Heart left ventricle (tissue), 13 donors: ENCODE data around the gene PDE6D.

Experiments used
- POLR2A ChIP-seq, 2 donors: fragments of 450-650 bp; IDR thresholded peaks; one replicate each; pipeline ENCODE4 v1.6.1; 2017; ENCODE audit warnings: antibody characterized with exemption in 2 of 2, mild to moderate bottlenecking in 2 of 2, moderate library complexity in 2 of 2
- TF ChIP-seq, protein P1 (sequence below), 12 donors: fragments of 200-600 bp; sonication (generic) in 4 of 12; IDR thresholded peaks; one replicate each; pipeline versions ENCODE4 v1.5.0 to v1.8.0; 2018 to 2022; ENCODE audit warnings: antibody characterized with exemption in 12 of 12, mild to moderate bottlenecking in 5 of 12
- donor health status: ischemic (EF 13 %, LVEDD 7.1; RV severe dilation, severe dysfunction).
- donor health status: DM: no; HTN: yes; CAD: no.
- donor health status: DM: no; HTN: no; CAD: no.
- donor health status: ischemic (EF 25% LVEDD 6.9; RV normal size, moderate dysfunction).
- donor health status: ischemic (EF 25% LVEDD 5.7; RV mildly dilated, moderate dysfunction).
- donor health status: ischemic (EF 35%, LVEDD 5.7; RV mildly dilated, moderate dysfunction).
- donor health status: nonischemic (EF 11% LVEDD 7.7; RV severe dilation, severe dysfunction).
- donor health status: DM: yes; HTN: yes; CAD: no.
- donor health status: PGD.
- donor health status: ischemic (EF 29% LVEDD 5.4; RV normal size, mild dysfunction).
- donor health status: nonischemic (EF 23%, LVEDD 6.1; RV moderate dilation, normal function).

- TF ChIP-seq, protein P1, sequence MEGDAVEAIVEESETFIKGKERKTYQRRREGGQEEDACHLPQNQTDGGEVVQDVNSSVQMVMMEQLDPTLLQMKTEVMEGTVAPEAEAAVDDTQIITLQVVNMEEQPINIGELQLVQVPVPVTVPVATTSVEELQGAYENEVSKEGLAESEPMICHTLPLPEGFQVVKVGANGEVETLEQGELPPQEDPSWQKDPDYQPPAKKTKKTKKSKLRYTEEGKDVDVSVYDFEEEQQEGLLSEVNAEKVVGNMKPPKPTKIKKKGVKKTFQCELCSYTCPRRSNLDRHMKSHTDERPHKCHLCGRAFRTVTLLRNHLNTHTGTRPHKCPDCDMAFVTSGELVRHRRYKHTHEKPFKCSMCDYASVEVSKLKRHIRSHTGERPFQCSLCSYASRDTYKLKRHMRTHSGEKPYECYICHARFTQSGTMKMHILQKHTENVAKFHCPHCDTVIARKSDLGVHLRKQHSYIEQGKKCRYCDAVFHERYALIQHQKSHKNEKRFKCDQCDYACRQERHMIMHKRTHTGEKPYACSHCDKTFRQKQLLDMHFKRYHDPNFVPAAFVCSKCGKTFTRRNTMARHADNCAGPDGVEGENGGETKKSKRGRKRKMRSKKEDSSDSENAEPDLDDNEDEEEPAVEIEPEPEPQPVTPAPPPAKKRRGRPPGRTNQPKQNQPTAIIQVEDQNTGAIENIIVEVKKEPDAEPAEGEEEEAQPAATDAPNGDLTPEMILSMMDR (IDR thresholded peaks at IDR 0.05), result no peak
- TF ChIP-seq POLR2A (IDR thresholded peaks at IDR 0.05), result no peak
These were observed 43.3 kb downstream of the PDE6D start for GRCh38 chr2:231737761-231738160.
